ENCODE measurements around the gene MYO5A.

- TF ChIP-seq CTCF (IDR thresholded peaks at IDR 0.05) = no peak
- TF ChIP-seq POLR2A (IDR thresholded peaks at IDR 0.05) = no peak
Measured at GRCh38 chr15:52493968-52494367, 34.7 kb downstream of the MYO5A start.
